Measurements from ENCODE around the gene IFITM1.
"Not testable (repeated sequence)": the region's sequence is repeated elsewhere in the genome, so short reads cannot be mapped to it uniquely, and the experiment has no call there.

IFITM1 gene

GRCh38 chr11:297051-297585 is 16.7 kb upstream of the IFITM1 start:
- peak overlapping the region; percentile 23 to 64 for H3K4me3 Mint-ChIP-seq
- H3K4me1 Mint-ChIP-seq: peaks cover 90% of the 10 kb centered on the region
- DNase-seq (peak in 1 of 2 donors; percentile 66), ATAC-seq (peak; percentile 58)
- H3K27ac Mint-ChIP-seq: peak overlapping the region; percentile 22 to 95
- H3K9me3 Mint-ChIP-seq: no peaks in the 10 kb centered on the region
- peaks cover 19% of the 10 kb centered on the region for H3K27me3 Mint-ChIP-seq

- H3K9me3 Mint-ChIP-seq: no peaks in the 10 kb centered on the region
- peaks cover 89% of the 10 kb centered on the region for H3K4me1 Mint-ChIP-seq
- ATAC-seq: peak; percentile 71
- peak; percentile 72 to 86 for DNase-seq
- peaks cover 19% of the 10 kb centered on the region for H3K27me3 Mint-ChIP-seq
- peak overlapping the region; percentile 22 to 95 for H3K27ac Mint-ChIP-seq
- peak overlapping the region; percentile 27 to 64 for H3K4me3 Mint-ChIP-seq
Measured at GRCh38 chr11:297586-298405, 16.0 kb upstream of the IFITM1 start.

GRCh38 chr11:298406-299065 is 15.3 kb upstream of the IFITM1 start:
- H3K27me3 Mint-ChIP-seq: peaks cover 19% of the 10 kb centered on the region

GRCh38 chr11:299081-299891 is 14.6 kb upstream of the IFITM1 start, which contains the start of gene IFITM5:
Gene IFITM5 (minus strand): TSS chr11:299526. CDS start chr11:299490, 36 bp downstream.
- peak within 1 kb of the TSS in 1 of 2 donors; percentile 94 for H3K27ac Mint-ChIP-seq

More at GRCh38 chr11:298406-299065, 15.3 kb upstream of the IFITM1 start:
- Mint-ChIP-seq H3K4me1 (peaks cover 90% of the 10 kb centered on the region), H3K27ac (peak overlapping the region; percentile 9 to 14), H3K4me3 (peak overlapping the region; percentile 12 to 64), H3K9me3 (no peaks in the 10 kb centered on the region)
- ATAC-seq: peak; percentile 11
- peak in 1 of 2 donors; percentile 60 for DNase-seq

GRCh38 chr11:299951-300735 is 13.7 kb upstream of the IFITM1 start:
- Mint-ChIP-seq H3K27me3 (peaks cover 19% of the 10 kb centered on the region), H3K4me3 (peak overlapping the region; percentile 25 to 41), H3K9me3 (no peaks in the 10 kb centered on the region), H3K27ac (peak overlapping the region in 1 of 2 donors; percentile 94), H3K4me1 (peaks cover 86% of the 10 kb centered on the region)
- ATAC-seq (peak; percentile 10), DNase-seq (peak in 1 of 2 donors; percentile 63)

More at GRCh38 chr11:299081-299891, 14.6 kb upstream of the IFITM1 start, which contains the start of gene IFITM5:
- no peaks in the 10 kb centered on the region for H3K9me3 Mint-ChIP-seq
- H3K4me3 Mint-ChIP-seq: peak within 1 kb of the TSS; percentile 25 to 64
- peaks cover 90% of the 10 kb centered on the region for H3K4me1 Mint-ChIP-seq
- H3K27me3 Mint-ChIP-seq: peaks cover 19% of the 10 kb centered on the region
- DNase-seq: peak in 1 of 2 donors; percentile 52
- peak; percentile 3 for ATAC-seq

GRCh38 chr11:303363-303762 is 10.5 kb upstream of the IFITM1 start:
- Mint-ChIP-seq H3K9me3 (no peaks in the 10 kb centered on the region), H3K4me3 (peak overlapping the region; percentile 49 to 78), H3K27ac (peak overlapping the region; percentile 90 to 91), H3K4me1 (peaks cover 86% of the 10 kb centered on the region), H3K27me3 (peaks cover 19% of the 10 kb centered on the region)
- no peak for DNase-seq
- ATAC-seq: no peak

- Mint-ChIP-seq H3K4me3 (peak overlapping the region; percentile 49 to 78), H3K27me3 (peaks cover 19% of the 10 kb centered on the region), H3K4me1 (peaks cover 79% of the 10 kb centered on the region), H3K27ac (peak overlapping the region in 1 of 2 donors; percentile 91), H3K9me3 (no peaks in the 10 kb centered on the region)
- DNase-seq (no peak), ATAC-seq (no peak)
Measured at GRCh38 chr11:304061-304506, 9.8 kb upstream of the IFITM1 start.

GRCh38 chr11:304915-305843 is 8.7 kb upstream of the IFITM1 start:
- no peaks in the 10 kb centered on the region for H3K9me3 Mint-ChIP-seq
- no peak overlapping the region for H3K4me3 Mint-ChIP-seq
- H3K27ac Mint-ChIP-seq: peak overlapping the region in 1 of 2 donors; percentile 5
- peaks cover 14% of the 10 kb centered on the region for H3K27me3 Mint-ChIP-seq
- H3K4me1 Mint-ChIP-seq: peaks cover 77% of the 10 kb centered on the region
- ATAC-seq (no peak), DNase-seq (peak in 1 of 2 donors; percentile 64)

- ATAC-seq (no peak), DNase-seq (no peak)
- Mint-ChIP-seq H3K4me3 (no peak overlapping the region), H3K4me1 (peaks cover 71% of the 10 kb centered on the region), H3K9me3 (no peaks in the 10 kb centered on the region), H3K27me3 (peaks cover 8% of the 10 kb centered on the region), H3K27ac (peak overlapping the region in 1 of 2 donors; percentile 56)
Measured at GRCh38 chr11:305844-306211, 8.0 kb upstream of the IFITM1 start.

GRCh38 chr11:306645-307371 is 7.0 kb upstream of the IFITM1 start:
- Mint-ChIP-seq H3K9me3 (no peaks in the 10 kb centered on the region), H3K4me1 (peaks cover 66% of the 10 kb centered on the region), H3K27me3 (no peaks in the 10 kb centered on the region), H3K4me3 (peak overlapping the region; percentile 66 to 84), H3K27ac (no peak overlapping the region)
- DNase-seq (no peak), ATAC-seq (no peak)

GRCh38 chr11:307766-308708 is 5.8 kb upstream of the IFITM1 start, which contains the start of gene IFITM2:
Gene IFITM2 (plus strand): TSS chr11:307816. CDS start chr11:308193, 377 bp downstream.
- not testable (repeated sequence) for H3K27me3 Mint-ChIP-seq, H3K9me3 Mint-ChIP-seq
- Mint-ChIP-seq H3K27ac (peak within 1 kb of the TSS; percentile 91 to 98), H3K4me3 (peak within 1 kb of the TSS; percentile 84 to 96), H3K4me1 (peaks cover 69% of the 10 kb centered on the region)
- DNase-seq (peak in 1 of 2 donors; percentile 86), ATAC-seq (peak; percentile 78)

Data from stimulated activated naive CD8-positive, alpha-beta T cell treated with anti-CD3 and anti-CD28 coated beads, Interleukin-15, amount 100 ng/mL, for 72 hours (primary cell).